HepG2 (cell line): Measurements from ENCODE around the gene TBXAS1. TPM values are rescaled to one million over a fixed set of nuclear protein-coding genes. Genes with fewer than 3 reads are reported as not detected.

Experiments
- ATAC-seq: fragments of 200-7000 bp; cut with Tn5 transposase; 3 replicates; pipeline ENCODE4 v1.9.1; 2020; ENCODE audit warnings: mild to moderate bottlenecking, moderate library complexity
- BruUV-seq: library from RNA; stranded (reverse); fragments of 400-500 nt; replicated peaks from 2 replicates; lab custom pipeline; 2021; lab: Mats Ljungman, UMichigan
- CTCF ChIA-PET: fragments of 300-600 bp; formaldehyde crosslinking; extraction: SDS; loops from one replicate; lab custom pipeline; 2021; ENCODE audit warnings: low total read pairs, inconsistent platforms, low intra/inter-chr PET ratio; lab: Yijun Ruan, JAX
- POLR2A ChIA-PET: fragments of 350-600 bp; sonication (Branson Sonifier 250); formaldehyde crosslinking; loops from one replicate; lab custom pipeline; 2020; ENCODE audit warnings: antibody characterized with exemption, inconsistent platforms; lab: Yijun Ruan, JAX
- DNase-seq: peaks from one replicate; pipeline ENCODE4 v3.0.0-alpha.2; 2015; ENCODE audit warnings: low spot score
- FAIRE-seq: peaks from 3 replicates; lab custom pipeline; 2011; peaks lifted over from hg19 to GRCh38; lab: Jason Lieb, UNC
- H2AFZ ChIP-seq: one replicate; pipeline ENCODE4 v1.6.1; 2011; ENCODE audit warnings: low read length, inconsistent platforms
- H3K27ac ChIP-seq: fragments of 300-600 bp; 3 replicates; pipeline ENCODE4 v1.8.0; 2011; ENCODE audit warnings: mixed run types, mild to moderate bottlenecking, mixed read lengths, low read length, inconsistent platforms; ENCODE audit not compliant: insufficient read depth; ENCODE audit errors: extremely low read length
- H3K27me3 ChIP-seq, 2 experiments: fragments of 200-600 bp in 1 of 2; 2 replicates in 1 of 2; 3 replicates in 1 of 2; pipeline versions ENCODE4 v1.6.0 to v1.8.0; 2011; ENCODE audit warnings: low read length in 2 of 2, mild to moderate bottlenecking in 2 of 2, moderate library complexity in 2 of 2, inconsistent platforms in 1 of 2; ENCODE audit not compliant: insufficient read depth in 2 of 2, control insufficient read depth in 1 of 2
- H3K36me3 ChIP-seq, 2 experiments: fragments of 200-600 bp in 1 of 2; replicated peaks in 1 of 2; 2 replicates in 1 of 2; 3 replicates in 1 of 2; pipeline versions ENCODE4 v1.5.1 to v1.8.0; 2011; ENCODE audit warnings: low read length in 2 of 2, inconsistent platforms in 1 of 2; ENCODE audit not compliant: insufficient read depth in 2 of 2, control insufficient read depth in 1 of 2
- H3K4me1 ChIP-seq: 2 replicates; pipeline ENCODE4 v1.5.1; 2012; ENCODE audit warnings: low read length, inconsistent platforms; ENCODE audit not compliant: insufficient read depth
- H3K4me2 ChIP-seq: 2 replicates; pipeline ENCODE4 v1.6.0; 2011; ENCODE audit warnings: low read depth, low read length, inconsistent platforms
- H3K4me3 ChIP-seq, 3 experiments: fragments of 200-600 bp in 1 of 3; sonication (generic), shearing (Covaris generic) in 1 of 3; replicated peaks in 1 of 3; 2 replicates each; pipeline ENCODE4 v1.5.1; 2011 to 2016; ENCODE audit warnings: low read length in 3 of 3, inconsistent platforms in 2 of 3, low read depth in 2 of 3, mild to moderate bottlenecking in 2 of 3, control low read depth in 1 of 3, mixed read lengths in 1 of 3; ENCODE audit not compliant: insufficient read depth in 1 of 3
- H3K79me2 ChIP-seq: one replicate; pipeline ENCODE4 v1.6.1; 2011; ENCODE audit warnings: low read length, inconsistent platforms; ENCODE audit not compliant: insufficient read depth
- H3K9ac ChIP-seq: 2 replicates; pipeline ENCODE4 v1.6.0; 2011; ENCODE audit warnings: mild to moderate bottlenecking, low read depth, low read length, inconsistent platforms; ENCODE audit not compliant: insufficient read depth
- H3K9me3 ChIP-seq: 2 replicates; pipeline ENCODE4 v1.5.1; 2012; ENCODE audit warnings: mild to moderate bottlenecking, low read length
- H4K20me1 ChIP-seq: 2 replicates; pipeline ENCODE4 v1.6.0; 2011; ENCODE audit warnings: inconsistent platforms, mild to moderate bottlenecking, low read length, moderate library complexity; ENCODE audit not compliant: insufficient read depth
- ARNT2 ChIP-seq: sonication (generic); formaldehyde crosslinking; IDR thresholded peaks from 2 replicates; pipeline ENCODE4 v1.8.0; 2022; ENCODE audit warnings: mild to moderate bottlenecking, low read depth, missing genetic modification reagents, moderate library complexity
- ELF3 ChIP-seq: IDR thresholded peaks from 2 replicates; pipeline ENCODE4 v1.6.1; 2016; ENCODE audit warnings: missing genetic modification reagents, missing compliant biosample characterization
- ERF ChIP-seq: IDR thresholded peaks from 2 replicates; pipeline ENCODE4 v1.6.1; 2018; ENCODE audit warnings: missing biosample characterization, missing genetic modification reagents
- FOXO1 ChIP-seq: sonication (generic); formaldehyde crosslinking; IDR thresholded peaks from 2 replicates; pipeline ENCODE4 v1.4.0; 2020; ENCODE audit warnings: missing genetic modification reagents
- HDAC2 ChIP-seq: sonication (generic); formaldehyde crosslinking; IDR thresholded peaks from 2 replicates; pipeline ENCODE4 v1.4.0; 2020; ENCODE audit warnings: missing genetic modification reagents
- NR2C2 ChIP-seq: sonication (generic); formaldehyde crosslinking; IDR thresholded peaks from 2 replicates; pipeline ENCODE4 v1.4.0; 2020; ENCODE audit warnings: missing genetic modification reagents, mild to moderate bottlenecking, moderate library complexity, borderline replicate concordance
- PRDM4 ChIP-seq: sonication (generic); formaldehyde crosslinking; IDR thresholded peaks from 2 replicates; pipeline ENCODE4 v1.9.0; 2021; ENCODE audit warnings: missing genetic modification reagents, borderline replicate concordance
- SAFB2 ChIP-seq: sonication (generic); formaldehyde crosslinking; IDR thresholded peaks from 2 replicates; pipeline ENCODE4 v1.5.1; 2020; ENCODE audit warnings: missing genetic modification reagents, low read depth, mild to moderate bottlenecking, borderline replicate concordance
- SNAPC2 ChIP-seq: sonication (generic); formaldehyde crosslinking; IDR thresholded peaks from 2 replicates; pipeline ENCODE4 v1.8.1; 2022; ENCODE audit warnings: mild to moderate bottlenecking, missing genetic modification reagents
- XBP1 ChIP-seq: sonication (generic); formaldehyde crosslinking; IDR thresholded peaks from 2 replicates; pipeline ENCODE4 v1.5.0; 2020; ENCODE audit warnings: missing genetic modification reagents
- YY1 ChIP-seq: IDR thresholded peaks from 2 replicates; pipeline ENCODE4 v1.6.1; 2011; ENCODE audit warnings: low read length, low read depth, moderate library complexity, mild to moderate bottlenecking; ENCODE audit not compliant: insufficient read depth, insufficient replicate concordance
- ZKSCAN1 ChIP-seq: fragments of 150-350 bp; IDR thresholded peaks from 2 replicates; pipeline ENCODE4 v1.6.1; 2014; ENCODE audit warnings: low read length
- ZNF446 ChIP-seq: sonication (generic); formaldehyde crosslinking; IDR thresholded peaks from 2 replicates; pipeline ENCODE4 v1.5.0; 2020; ENCODE audit warnings: mild to moderate bottlenecking, missing genetic modification reagents
- ZNF552 ChIP-seq: sonication (generic); formaldehyde crosslinking; IDR thresholded peaks from 2 replicates; pipeline ENCODE4 v1.9.0; 2022; ENCODE audit warnings: missing genetic modification reagents, mild to moderate bottlenecking, borderline replicate concordance
- ZNF678 ChIP-seq: sonication (generic); formaldehyde crosslinking; IDR thresholded peaks from 2 replicates; pipeline ENCODE4 v1.4.0; 2020; ENCODE audit warnings: mild to moderate bottlenecking, missing genetic modification reagents
- ZNF749 ChIP-seq: sonication (generic); formaldehyde crosslinking; IDR thresholded peaks from 2 replicates; pipeline ENCODE4 v1.8.0; 2022; ENCODE audit warnings: mild to moderate bottlenecking, missing genetic modification reagents, moderate library complexity, borderline replicate concordance
- WGBS: methylation state at CpG from one replicate; pipeline ENCODE4 v1.1.6; 2017; ENCODE audit warnings: low lambda C conversion rate; 5-methylcytosine and 5-hydroxymethylcytosine counted together
- in situ Hi-C: cut with HindIII; loops from 2 replicates; pipeline ENCODE4 v1.10.0; 2017; ENCODE audit warnings: low pct_unique_long_range_greater_than_20kb; ENCODE audit not compliant: extremely low pct_ligation_motif_present
- intact Hi-C: fragments of 100-400 bp; cut with micrococcal nuclease; formaldehyde crosslinking; loops from one replicate; pipeline ENCODE4 v1.10.0; 2022; ENCODE audit not compliant: unreplicated experiment
- polyA plus RNA-seq, 8 experiments: library from polyadenylated mRNA; depleted of rRNA in 3 of 8; stranded (reverse) in 7 of 8; unstranded in 1 of 8; fragments of >200 nt; fragmentation: Illumina TruSeq in 4 of 8; extraction: Trizol in 4 of 8; gene quantifications; 2 replicates each; pipeline versions ENCODE4 v1.2.1 to v1.2.3, GENCODE V29; 2011 to 2016; ENCODE audit warnings: low read depth in 4 of 8, missing spikeins in 1 of 8, mixed read lengths in 1 of 8; ENCODE audit not compliant: insufficient read depth in 1 of 8
- total RNA-seq, 5 experiments: library from RNA; depleted of rRNA; stranded (reverse); fragments of >200 nt; fragmentation: Illumina TruSeq; extraction: Trizol; gene quantifications; 2 replicates each; pipeline ENCODE4 v1.2.3, GENCODE V29; 2016; ENCODE audit warnings: low read depth in 1 of 5
- TF ChIP-seq, protein P1 (sequence below): sonication (generic); formaldehyde crosslinking; IDR thresholded peaks from 2 replicates; pipeline ENCODE4 v1.5.0; 2020; ENCODE audit warnings: missing genetic modification reagents
- TF ChIP-seq, protein P2 (sequence below): IDR thresholded peaks from 2 replicates; pipeline ENCODE4 v1.6.1; 2016; ENCODE audit warnings: mild to moderate bottlenecking, missing biosample characterization, missing genetic modification reagents

Gene TBXAS1
- total and polyA plus RNA-seq, 2 of the 13 experiments (the other 11 are each of a cell fraction or from before 2014, with no cell fraction given) = 4.0 to 4.9 TPM

DNA sequence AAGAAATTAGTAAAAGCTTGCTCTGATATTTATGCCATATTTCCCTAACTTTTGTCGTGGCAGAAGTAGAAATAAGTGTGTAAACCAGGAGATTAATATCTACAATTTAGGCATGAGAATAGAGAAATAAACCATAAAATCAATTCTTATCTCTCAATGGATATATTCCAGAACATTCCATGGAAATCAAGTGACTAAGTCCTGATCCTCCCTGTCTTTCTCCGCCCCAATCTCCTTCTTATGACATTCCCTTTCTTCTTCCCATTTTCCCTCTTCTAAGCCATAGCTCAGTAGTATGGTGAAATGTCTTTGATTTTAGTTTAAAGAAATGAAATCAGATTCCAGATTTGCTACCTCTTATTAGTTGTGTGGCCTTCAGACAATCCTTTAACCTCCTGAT lies 88.8 kb downstream of the TBXAS1 start (continued):
- TF ChIP-seq, protein P1, sequence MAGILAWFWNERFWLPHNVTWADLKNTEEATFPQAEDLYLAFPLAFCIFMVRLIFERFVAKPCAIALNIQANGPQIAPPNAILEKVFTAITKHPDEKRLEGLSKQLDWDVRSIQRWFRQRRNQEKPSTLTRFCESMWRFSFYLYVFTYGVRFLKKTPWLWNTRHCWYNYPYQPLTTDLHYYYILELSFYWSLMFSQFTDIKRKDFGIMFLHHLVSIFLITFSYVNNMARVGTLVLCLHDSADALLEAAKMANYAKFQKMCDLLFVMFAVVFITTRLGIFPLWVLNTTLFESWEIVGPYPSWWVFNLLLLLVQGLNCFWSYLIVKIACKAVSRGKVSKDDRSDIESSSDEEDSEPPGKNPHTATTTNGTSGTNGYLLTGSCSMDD (CRISPR knock-in tag) = no peak
- TF ChIP-seq ZKSCAN1 = no peak

GRCh38 chr7:139918480-139918879 lies 89.4 kb downstream of the TBXAS1 start:
- no peak overlapping the region for H2AFZ ChIP-seq
- no peak for FAIRE-seq
- TF ChIP-seq YY1 = no peak
- TF ChIP-seq ELF3 (CRISPR knock-in tag) = no peak
- TF ChIP-seq ZNF552 (CRISPR knock-in tag) = no peak
- no peak for TF ChIP-seq ZNF749 (CRISPR knock-in tag)
- TF ChIP-seq SAFB2 (CRISPR knock-in tag) = no peak
- TF ChIP-seq XBP1 (CRISPR knock-in tag) = no peak
- no peak for TF ChIP-seq PRDM4
- no peak for TF ChIP-seq NR2C2 (CRISPR knock-in tag)
- TF ChIP-seq ZNF678 = no peak
- TF ChIP-seq SNAPC2 (CRISPR knock-in tag) = no peak
- no peak for TF ChIP-seq FOXO1
- TF ChIP-seq ARNT2 (CRISPR knock-in tag) = no peak
- no peak for TF ChIP-seq HDAC2
- TF ChIP-seq ERF (CRISPR knock-in tag) = no peak
- no peak for TF ChIP-seq ZNF446 (CRISPR knock-in tag)
- TF ChIP-seq, protein P2, sequence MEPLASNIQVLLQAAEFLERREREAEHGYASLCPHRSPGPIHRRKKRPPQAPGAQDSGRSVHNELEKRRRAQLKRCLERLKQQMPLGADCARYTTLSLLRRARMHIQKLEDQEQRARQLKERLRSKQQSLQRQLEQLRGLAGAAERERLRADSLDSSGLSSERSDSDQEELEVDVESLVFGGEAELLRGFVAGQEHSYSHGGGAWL (CRISPR knock-in tag) = no peak

More at GRCh38 chr7:139918480-139918879, 89.4 kb downstream of the TBXAS1 start:
- Histone ChIP-seq H3K36me3 (no peaks in the 10 kb centered on the region), H3K4me3 (no peak overlapping the region), H3K9ac (no peak overlapping the region), H3K4me1 (no peaks in the 10 kb centered on the region), H3K4me2 (no peak overlapping the region), H3K9me3 (no peaks in the 10 kb centered on the region), H4K20me1 (no peaks in the 10 kb centered on the region), H3K27ac (no peak overlapping the region), H3K79me2 (no peaks in the 10 kb centered on the region), H3K27me3 (no peaks in the 10 kb centered on the region)
- BruUV-seq = no TSS peak
- ATAC-seq (no peak), DNase-seq (no peak)
- ChIA-PET CTCF (no interaction called here), POLR2A (no interaction called here)
- in situ Hi-C loops = no loop called here
- intact Hi-C loops = no loop called here
- WGBS = 51% methylated on average over 4 of the region's 6 CpGs
